H9 (cell line): Measurements from ENCODE around the gene NBEAL2. TPM values are rescaled to one million over a fixed set of nuclear protein-coding genes. Genes with fewer than 3 reads are reported as not detected.
"Not testable (repeated sequence)": the region's sequence is repeated elsewhere in the genome, so short reads cannot be mapped to it uniquely, and the experiment has no call there.

Experiments used
- DNase-seq: peaks from one replicate; pipeline ENCODE4 v3.0.0-alpha.2; 2017
- H2AFZ ChIP-seq: one replicate; pipeline ENCODE4 v1.6.1; 2013; ENCODE audit warnings: mild to moderate bottlenecking, low read length, control low read depth, moderate library complexity
- H2AK5ac ChIP-seq: 2 replicates; pipeline ENCODE4 v1.6.1; 2013; ENCODE audit warnings: low read length, control low read depth, mixed read lengths; ENCODE audit not compliant: insufficient read length
- H2BK120ac ChIP-seq: one replicate; pipeline ENCODE4 v1.6.1; 2013; ENCODE audit warnings: low read depth, mild to moderate bottlenecking, low read length, control low read depth, inconsistent platforms; ENCODE audit not compliant: poor library complexity, severe bottlenecking
- H2BK12ac ChIP-seq: 2 replicates; pipeline ENCODE4 v1.6.1; 2013; ENCODE audit warnings: low read length, control low read depth, mixed read lengths, low read depth; ENCODE audit not compliant: insufficient read length
- H2BK15ac ChIP-seq: 2 replicates; pipeline ENCODE4 v1.6.1; 2013; ENCODE audit warnings: low read depth, low read length, control low read depth
- H2BK20ac ChIP-seq: one replicate; pipeline ENCODE4 v1.6.1; 2013; ENCODE audit warnings: low read depth, mild to moderate bottlenecking, low read length, control low read depth, inconsistent platforms; ENCODE audit not compliant: poor library complexity, severe bottlenecking
- H2BK5ac ChIP-seq: 2 replicates; pipeline ENCODE4 v1.6.1; 2013; ENCODE audit warnings: low read length, control low read depth, mixed read lengths; ENCODE audit not compliant: insufficient read length
- H3K14ac ChIP-seq: 2 replicates; pipeline ENCODE4 v1.6.1; 2013; ENCODE audit warnings: low read length, control low read depth; ENCODE audit not compliant: insufficient read depth
- H3K18ac ChIP-seq: 2 replicates; pipeline ENCODE4 v1.6.1; 2013; ENCODE audit warnings: low read depth, mild to moderate bottlenecking, mixed read lengths, low read length, control low read depth; ENCODE audit not compliant: insufficient read length
- H3K23ac ChIP-seq: 2 replicates; pipeline ENCODE4 v1.6.1; 2013; ENCODE audit warnings: low read length, control low read depth, mixed read lengths, low read depth; ENCODE audit not compliant: insufficient read length
- H3K23me2 ChIP-seq: 2 replicates; pipeline ENCODE4 v1.6.1; 2013; ENCODE audit warnings: low read depth, mild to moderate bottlenecking, mixed read lengths, low read length, control low read depth; ENCODE audit not compliant: insufficient read length, poor library complexity, severe bottlenecking
- H3K27ac ChIP-seq: 2 replicates; pipeline ENCODE4 v1.5.1; 2013; ENCODE audit warnings: low read length, control low read depth, mixed read lengths, low read depth; ENCODE audit not compliant: insufficient read length
- H3K27me3 ChIP-seq: 2 replicates; pipeline ENCODE4 v1.6.1; 2013; ENCODE audit warnings: low read length, control low read depth, inconsistent platforms; ENCODE audit not compliant: insufficient read depth
- H3K4ac ChIP-seq: 2 replicates; pipeline ENCODE4 v1.6.1; 2013; ENCODE audit warnings: low read depth, mild to moderate bottlenecking, control low read depth, inconsistent platforms, low read length, moderate library complexity
- H3K4me1 ChIP-seq: 2 replicates; pipeline ENCODE4 v1.6.1; 2013; ENCODE audit warnings: low read length, control low read depth, inconsistent platforms; ENCODE audit not compliant: insufficient read depth
- H3K4me2 ChIP-seq: 2 replicates; pipeline ENCODE4 v1.6.1; 2013; ENCODE audit warnings: low read length, control low read depth, mixed read lengths; ENCODE audit not compliant: insufficient read length, insufficient read depth
- H3K56ac ChIP-seq: 2 replicates; pipeline ENCODE4 v1.6.1; 2013; ENCODE audit warnings: low read depth, mild to moderate bottlenecking, mixed read lengths, low read length, control low read depth; ENCODE audit not compliant: insufficient read length
- H3K79me1 ChIP-seq: 2 replicates; pipeline ENCODE4 v1.6.1; 2013; ENCODE audit warnings: low read depth, mild to moderate bottlenecking, moderate library complexity, low read length, control low read depth, inconsistent platforms; ENCODE audit not compliant: insufficient read depth, poor library complexity, severe bottlenecking
- H3K79me2 ChIP-seq: 2 replicates; pipeline ENCODE4 v1.6.1; 2013; ENCODE audit warnings: low read length, control low read depth, inconsistent platforms; ENCODE audit not compliant: insufficient read depth
- H3K9ac ChIP-seq: 2 replicates; pipeline ENCODE4 v1.6.1; 2013; ENCODE audit warnings: low read length, control low read depth, mixed read lengths; ENCODE audit not compliant: insufficient read length; ENCODE audit errors: extremely low read depth
- H3K9me3 ChIP-seq: one replicate; pipeline ENCODE4 v1.6.1; 2013; ENCODE audit warnings: low read depth, low read length, inconsistent platforms; ENCODE audit not compliant: control insufficient read depth
- H3T11ph ChIP-seq: one replicate; pipeline ENCODE4 v1.6.1; 2013; ENCODE audit warnings: mild to moderate bottlenecking, low read length, control low read depth, inconsistent platforms
- H4K20me1 ChIP-seq: one replicate; pipeline ENCODE4 v1.6.1; 2013; ENCODE audit not compliant: control insufficient read depth, insufficient read length, insufficient read depth
- H4K5ac ChIP-seq: 2 replicates; pipeline ENCODE4 v1.6.1; 2013; ENCODE audit warnings: low read depth, mild to moderate bottlenecking, mixed read lengths, low read length, control low read depth; ENCODE audit not compliant: insufficient read length
- H4K8ac ChIP-seq: replicated peaks from 2 replicates; pipeline ENCODE4 v1.6.1; 2013; ENCODE audit warnings: low read length, control low read depth, mixed read lengths, low read depth; ENCODE audit not compliant: insufficient read length
- H4K91ac ChIP-seq: 2 replicates; pipeline ENCODE4 v1.6.1; 2013; ENCODE audit warnings: low read depth, mild to moderate bottlenecking, moderate library complexity, mixed read lengths, low read length, control low read depth; ENCODE audit not compliant: insufficient read length
- H3K27ac Mint-ChIP-seq, 3 experiments: 2 replicates in 2 of 3; 3 replicates in 1 of 3; pipeline ENCODE4 v1.8.0; 2020 to 2021; ENCODE audit warnings: mixed read lengths in 3 of 3, mild to moderate bottlenecking in 1 of 3, moderate library complexity in 1 of 3
- H3K27me3 Mint-ChIP-seq: 2 replicates; pipeline ENCODE4 v1.8.0; 2021; ENCODE audit warnings: low read depth, mild to moderate bottlenecking, moderate library complexity, mixed read lengths
- H3K36me3 Mint-ChIP-seq, 3 experiments: 2 replicates in 2 of 3; 3 replicates in 1 of 3; pipeline ENCODE4 v1.8.0; 2020 to 2021; ENCODE audit warnings: low read depth in 3 of 3, mixed read lengths in 3 of 3; ENCODE audit not compliant: insufficient read depth in 1 of 3
- H3K4me1 Mint-ChIP-seq, 2 experiments: 2 replicates each; pipeline ENCODE4 v1.8.0; 2020; ENCODE audit warnings: mixed read lengths in 2 of 2
- H3K4me3 Mint-ChIP-seq, 2 experiments: 2 replicates in 1 of 2; 3 replicates in 1 of 2; pipeline ENCODE4 v1.8.0; 2020 to 2021; ENCODE audit warnings: mild to moderate bottlenecking in 2 of 2, mixed read lengths in 2 of 2, moderate library complexity in 1 of 2
- H3K9me3 Mint-ChIP-seq, 2 experiments: 2 replicates in 1 of 2; 3 replicates in 1 of 2; pipeline ENCODE4 v1.8.0; 2020; ENCODE audit warnings: mild to moderate bottlenecking in 2 of 2, mixed read lengths in 2 of 2, moderate library complexity in 1 of 2
- WGBS: extraction: QIAGEN DNeasy Blood & Tissue Kit; methylation state at CpG from one replicate; pipeline ENCODE4 v1.1.7; 2013; ENCODE audit warnings: missing lambda C conversion rate, low lambda C conversion rate, mixed read lengths; ENCODE audit not compliant: insufficient read length; ENCODE audit errors: extremely low coverage; 5-methylcytosine and 5-hydroxymethylcytosine counted together
- total RNA-seq: library from RNA; stranded (reverse); gene quantifications from 2 replicates; pipeline ENCODE4 v1.2.1, GENCODE V29; 2021
- TF ChIP-seq, protein P1 (sequence below): fragments of 200-600 bp; sonication (generic); conservative IDR thresholded peaks from 3 replicates; pipeline ENCODE4 v1.8.0; 2021; ENCODE audit warnings: antibody characterized with exemption, mild to moderate bottlenecking

NBEAL2 gene
- total RNA-seq, 1 experiment from 2014 or later: 52.1 TPM

GRCh38 chr3:47024932-47025331 is 45.5 kb downstream of the NBEAL2 start:
- Histone ChIP-seq H3K18ac (no peak overlapping the region), H3K27ac (no peak overlapping the region), H3K4ac (no peak overlapping the region), H2AK5ac (no peak overlapping the region), H3K23ac (no peak overlapping the region), H3K79me2 (no peaks in the 10 kb centered on the region), H2BK5ac (no peak overlapping the region), H2BK120ac (no peak overlapping the region), H3K9me3 (no peaks in the 10 kb centered on the region), H3K79me1 (no peaks in the 10 kb centered on the region), H2BK20ac (no peak overlapping the region), H2AFZ (no peak overlapping the region), H3K27me3 (no peaks in the 10 kb centered on the region), H3K14ac (no peak overlapping the region), H3K4me2 (no peak overlapping the region), H3T11ph (no peak overlapping the region), H4K8ac (no peak overlapping the region), H2BK12ac (no peak overlapping the region), H3K23me2 (no peaks in the 10 kb centered on the region), H4K91ac (no peak overlapping the region), H4K5ac (no peak overlapping the region), H3K56ac (no peak overlapping the region), H3K4me1 (no peaks in the 10 kb centered on the region), H2BK15ac (no peak overlapping the region), H4K20me1 (peaks cover 2% of the 10 kb centered on the region), H3K9ac (no peak overlapping the region)
- no peaks in the 10 kb centered on the region for H3K9me3 Mint-ChIP-seq
- no peaks in the 10 kb centered on the region for H3K27me3 Mint-ChIP-seq
- H3K4me1 Mint-ChIP-seq: peaks cover 16 to 17% of the 10 kb centered on the region in 2 experiments
- DNase-seq: no peak
- peak overlapping the region in 2 of 3 experiments; percentile 0 to 21; a peak in 5 of 7 replicates for H3K27ac Mint-ChIP-seq
- peaks cover 2 to 22% (median 6%) of the 10 kb centered on the region in 3 experiments; a peak in 5 of 7 replicates for H3K36me3 Mint-ChIP-seq
- H3K4me3 Mint-ChIP-seq: no peak overlapping the region
- TF ChIP-seq, protein P1, sequence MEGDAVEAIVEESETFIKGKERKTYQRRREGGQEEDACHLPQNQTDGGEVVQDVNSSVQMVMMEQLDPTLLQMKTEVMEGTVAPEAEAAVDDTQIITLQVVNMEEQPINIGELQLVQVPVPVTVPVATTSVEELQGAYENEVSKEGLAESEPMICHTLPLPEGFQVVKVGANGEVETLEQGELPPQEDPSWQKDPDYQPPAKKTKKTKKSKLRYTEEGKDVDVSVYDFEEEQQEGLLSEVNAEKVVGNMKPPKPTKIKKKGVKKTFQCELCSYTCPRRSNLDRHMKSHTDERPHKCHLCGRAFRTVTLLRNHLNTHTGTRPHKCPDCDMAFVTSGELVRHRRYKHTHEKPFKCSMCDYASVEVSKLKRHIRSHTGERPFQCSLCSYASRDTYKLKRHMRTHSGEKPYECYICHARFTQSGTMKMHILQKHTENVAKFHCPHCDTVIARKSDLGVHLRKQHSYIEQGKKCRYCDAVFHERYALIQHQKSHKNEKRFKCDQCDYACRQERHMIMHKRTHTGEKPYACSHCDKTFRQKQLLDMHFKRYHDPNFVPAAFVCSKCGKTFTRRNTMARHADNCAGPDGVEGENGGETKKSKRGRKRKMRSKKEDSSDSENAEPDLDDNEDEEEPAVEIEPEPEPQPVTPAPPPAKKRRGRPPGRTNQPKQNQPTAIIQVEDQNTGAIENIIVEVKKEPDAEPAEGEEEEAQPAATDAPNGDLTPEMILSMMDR: no peak; the same call in 2 of the 3 replicates

DNA sequence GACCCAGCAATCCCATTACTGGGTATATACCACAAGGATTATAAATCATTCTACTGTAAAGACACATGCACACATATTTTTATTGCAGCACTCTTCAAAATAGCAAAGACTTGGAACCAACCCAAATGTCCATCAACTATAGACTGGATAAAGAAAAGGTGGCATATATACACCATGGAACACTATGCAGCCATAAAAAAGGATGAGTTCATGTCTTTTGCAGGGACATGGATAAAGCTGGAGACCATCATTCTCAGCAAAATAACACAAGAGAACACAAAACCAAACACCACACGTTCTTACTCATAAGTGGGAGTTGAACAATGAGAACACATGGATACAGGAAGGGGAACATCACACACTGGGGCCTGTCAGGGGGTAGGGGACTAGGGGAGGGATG is 47.0 kb downstream of the NBEAL2 start:
- not testable (repeated sequence) for H3K79me1 ChIP-seq, H3T11ph ChIP-seq, DNase-seq, H2BK5ac ChIP-seq, H3K18ac ChIP-seq, H3K14ac ChIP-seq, H3K9me3 Mint-ChIP-seq, H2BK15ac ChIP-seq, H3K9ac ChIP-seq, H3K27me3 ChIP-seq, H2BK120ac ChIP-seq, H4K20me1 ChIP-seq, H3K4me2 ChIP-seq, H3K4me1 ChIP-seq, H3K4me3 Mint-ChIP-seq, H2AK5ac ChIP-seq, H3K79me2 ChIP-seq, H4K5ac ChIP-seq, H2AFZ ChIP-seq, H3K56ac ChIP-seq, H3K27ac Mint-ChIP-seq, H3K4ac ChIP-seq, H2BK12ac ChIP-seq, H2BK20ac ChIP-seq, H3K23me2 ChIP-seq, H3K27ac ChIP-seq, H4K91ac ChIP-seq, H3K9me3 ChIP-seq, H3K27me3 Mint-ChIP-seq, H4K8ac ChIP-seq, H3K23ac ChIP-seq
- peaks cover 16 to 17% of the 10 kb centered on the region in 2 experiments for H3K4me1 Mint-ChIP-seq
- no CpG with 5 or more reads among the region's 1 CpG for WGBS
- peaks cover 2 to 18% (median 9%) of the 10 kb centered on the region in 3 experiments; a peak in 4 of 7 replicates for H3K36me3 Mint-ChIP-seq
